GM21381 (cell line): ENCODE measurements around the gene GRIN2A.
A peak's percentile ranks its signal among the peaks of the same experiment; 100 is the strongest.

ENCODE experiments used
- ATAC-seq: cut with Tn5 transposase; IDR thresholded peaks from one replicate; pipeline ENCODE4 v1.9.1; 2021; ENCODE audit warnings: mild to moderate bottlenecking, moderate library complexity; ENCODE audit not compliant: unreplicated experiment

The GRIN2A gene

DNA sequence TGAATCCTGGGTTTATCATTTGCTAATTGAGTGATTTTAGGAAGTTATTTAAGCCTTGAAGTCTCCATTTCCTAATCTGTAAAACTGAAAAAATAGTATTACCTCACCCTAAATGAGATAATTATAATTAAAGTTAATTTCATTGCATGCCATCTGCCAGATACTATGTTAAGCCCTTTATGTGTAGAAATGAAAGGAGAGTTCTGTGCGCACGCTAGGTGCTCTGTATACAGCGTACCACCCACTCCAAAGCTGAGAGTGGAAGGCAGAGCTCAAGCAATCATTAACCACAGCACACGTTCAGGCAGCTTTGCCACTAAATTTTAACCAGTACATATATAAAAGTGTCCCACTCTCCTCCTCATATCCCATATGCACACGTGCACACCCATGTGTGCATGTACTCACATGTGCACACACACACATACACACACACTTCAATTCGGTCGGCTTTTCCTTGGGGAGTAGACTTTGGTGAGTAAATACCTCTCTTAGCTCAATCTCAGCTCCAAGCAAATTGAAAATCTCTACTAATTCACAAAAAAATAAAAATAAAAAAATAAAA is 204.8 kb downstream of the GRIN2A start:
- ATAC-seq = no peak

DNA sequence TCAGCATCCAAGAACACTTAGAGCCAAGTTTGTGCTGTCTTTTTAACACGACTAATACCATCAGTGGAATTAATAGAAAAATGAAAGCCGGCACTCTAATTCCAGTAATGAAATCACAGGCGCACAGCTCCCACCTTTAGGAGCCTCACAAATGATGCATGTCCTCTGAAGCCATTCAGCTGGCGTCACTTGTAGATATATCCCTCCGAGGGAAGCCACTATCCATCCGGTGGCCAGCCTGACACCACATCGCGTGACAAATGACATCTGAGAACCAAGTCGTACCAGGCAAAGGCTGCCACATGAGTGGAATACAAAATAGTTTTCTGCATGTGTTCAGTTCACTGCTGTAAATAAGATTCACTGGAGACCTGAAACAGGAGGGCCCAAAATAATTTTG is 205.6 kb downstream of the GRIN2A start:
- ATAC-seq = no peak

DNA sequence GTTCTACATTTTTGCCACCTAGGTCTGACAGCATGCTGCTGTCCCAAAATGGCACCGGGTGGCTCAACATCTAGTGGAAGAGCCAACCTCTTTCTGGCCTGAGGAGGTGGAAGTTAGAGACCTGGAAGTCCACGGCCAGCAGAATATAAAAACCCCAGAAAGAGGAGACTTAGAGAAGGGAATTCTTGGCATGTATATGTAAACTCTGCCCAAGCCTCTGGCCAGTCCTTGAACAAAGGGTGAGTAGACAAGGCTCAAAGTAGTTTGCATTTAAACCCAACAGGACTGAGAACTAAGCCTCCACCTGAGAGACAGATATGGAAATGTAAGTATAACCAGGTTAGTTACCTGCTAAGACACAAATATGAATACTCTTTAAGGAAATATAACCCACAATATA is 210.3 kb downstream of the GRIN2A start:
- ATAC-seq = no peak

DNA sequence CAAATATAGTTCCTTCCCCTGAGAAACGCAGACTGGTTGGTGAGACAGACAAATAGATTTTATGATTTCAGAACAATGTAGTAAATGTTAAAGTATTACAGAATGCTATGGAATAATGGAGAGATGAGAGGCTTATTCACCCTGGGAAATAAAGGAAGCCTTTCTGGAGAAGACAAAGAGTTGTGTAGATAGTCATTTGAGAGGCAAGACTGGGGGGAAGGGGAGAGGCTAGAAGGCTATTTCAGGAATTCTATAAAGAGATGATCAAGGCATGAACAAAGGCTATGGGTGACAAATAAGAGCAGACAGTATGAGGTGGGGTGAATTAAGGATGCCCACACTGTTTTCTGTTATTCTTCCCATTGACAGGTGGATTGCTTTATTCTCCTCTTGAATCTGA is 211.4 kb downstream of the GRIN2A start:
- no peak for ATAC-seq

DNA sequence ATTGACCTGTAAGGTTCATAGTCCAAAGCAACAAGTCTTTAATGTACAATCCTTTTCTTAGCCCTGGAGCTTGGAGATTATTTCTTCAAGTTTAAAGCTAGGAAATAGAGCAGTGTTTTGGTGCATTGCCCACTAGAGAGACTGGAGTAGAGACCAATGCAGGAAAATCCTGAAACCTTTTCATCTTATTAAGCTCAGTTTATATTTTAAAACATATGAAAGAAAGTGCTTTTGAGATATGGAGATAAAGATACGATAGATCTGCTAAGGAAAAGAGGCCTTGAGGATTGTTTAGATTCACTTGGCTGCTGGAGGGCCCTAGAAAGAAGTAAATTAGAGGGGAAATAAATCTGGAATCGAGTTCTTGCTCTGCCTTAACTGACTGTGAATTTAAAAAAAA is 212.0 kb downstream of the GRIN2A start:
- ATAC-seq = no peak

DNA sequence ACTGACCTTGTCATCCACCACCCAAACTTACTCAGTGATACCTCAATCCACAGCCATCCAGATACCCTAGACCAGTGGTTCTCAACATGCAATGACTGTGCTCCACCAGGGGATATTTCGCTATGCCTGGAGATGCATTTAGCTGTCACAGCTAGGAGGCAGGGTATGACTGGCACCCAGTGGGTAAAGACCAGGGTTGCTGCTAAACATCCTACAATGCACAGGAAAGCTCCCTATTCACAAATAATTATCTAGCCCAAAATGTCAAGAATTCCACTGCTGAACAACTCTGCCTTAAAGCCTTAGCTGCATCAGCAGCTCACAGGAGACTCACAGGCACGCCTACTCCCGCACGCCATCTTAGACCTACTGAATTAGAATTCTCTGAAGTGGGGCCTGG is 212.6 kb downstream of the GRIN2A start:
- ATAC-seq = no peak

DNA sequence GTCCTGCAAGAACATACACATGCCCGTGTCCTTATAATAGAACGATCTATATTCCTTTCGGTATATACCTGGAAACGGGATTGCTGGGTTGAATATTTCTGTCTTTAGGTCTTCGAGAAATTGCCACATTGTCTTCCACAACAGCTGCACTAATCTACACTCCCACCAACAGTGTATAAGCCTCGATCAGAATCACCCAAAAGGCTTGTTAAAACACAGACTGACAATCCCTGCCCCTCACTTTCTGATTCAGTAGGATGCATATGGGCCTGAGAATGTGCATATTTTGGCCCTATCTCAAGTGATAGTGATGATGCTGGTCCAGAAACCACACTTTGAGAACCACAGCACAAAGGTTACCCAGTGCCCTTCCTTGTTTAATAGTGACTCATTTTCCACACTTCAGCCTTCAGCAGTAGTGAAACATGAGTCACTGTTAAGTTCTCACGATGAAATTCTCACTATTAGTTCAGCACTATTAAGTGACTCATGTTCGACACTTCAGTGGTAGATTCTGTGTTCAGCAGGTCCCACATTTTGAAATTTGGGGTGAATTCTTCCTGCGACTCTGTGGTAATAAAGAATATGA is 215.6 kb downstream of the GRIN2A start:
- peak; percentile 61 for ATAC-seq

DNA sequence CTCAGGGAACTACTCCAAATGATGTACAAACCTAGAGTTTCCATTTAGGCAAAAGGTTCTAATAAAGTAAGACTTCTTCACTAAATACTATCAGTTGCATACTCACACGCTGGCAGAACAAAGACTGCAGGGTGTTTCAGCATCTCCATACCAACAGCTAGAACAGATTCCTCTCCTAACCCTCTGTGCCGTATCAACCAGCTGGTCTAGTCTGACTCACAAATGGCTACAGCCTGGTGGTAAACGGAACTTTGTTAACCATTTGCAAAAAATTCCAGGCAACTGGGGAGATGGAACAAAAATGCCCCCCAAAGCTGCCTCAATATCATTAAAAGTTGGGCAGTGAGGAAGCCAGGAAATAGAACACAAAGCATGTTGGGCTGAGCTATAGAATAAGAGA is 217.1 kb downstream of the GRIN2A start:
- ATAC-seq = no peak

DNA sequence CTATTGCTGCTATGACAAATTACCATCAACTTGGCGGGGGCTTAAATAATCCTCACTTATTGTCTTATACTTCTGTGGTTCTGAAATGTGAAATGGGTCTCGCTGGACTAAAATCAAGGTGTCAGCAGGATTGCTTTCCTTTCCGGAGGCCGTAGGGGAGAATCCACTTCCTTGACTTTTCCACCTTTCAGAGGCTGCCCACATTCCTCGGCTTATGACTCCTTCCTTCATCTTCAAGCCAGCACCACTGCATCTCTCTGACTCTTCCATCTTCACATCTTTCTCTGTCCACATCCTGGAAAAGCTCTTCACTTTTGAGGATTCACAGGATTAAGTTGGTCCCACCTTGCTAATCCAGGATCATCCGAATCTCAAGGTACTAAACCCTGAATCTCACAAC is 217.8 kb downstream of the GRIN2A start:
- ATAC-seq = no peak

DNA sequence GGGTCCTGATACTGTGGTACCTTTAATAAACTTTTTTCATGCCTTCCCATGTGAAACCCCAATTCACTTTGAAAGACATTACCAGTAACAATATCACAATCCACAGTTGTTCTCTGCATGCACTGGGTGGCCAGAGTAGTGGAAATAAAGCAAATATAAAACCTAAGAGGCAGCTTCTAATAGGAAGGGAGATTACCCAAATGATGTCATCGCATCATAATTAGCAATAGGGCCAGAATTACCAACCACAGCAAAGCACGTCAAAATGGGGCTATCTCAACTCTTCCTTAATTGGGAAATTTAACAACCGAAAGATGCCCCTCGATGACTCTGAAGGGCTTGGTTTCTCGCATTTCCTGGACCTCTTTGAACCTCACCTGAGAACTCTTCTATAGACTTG is 224.8 kb downstream of the GRIN2A start:
- ATAC-seq = no peak

DNA sequence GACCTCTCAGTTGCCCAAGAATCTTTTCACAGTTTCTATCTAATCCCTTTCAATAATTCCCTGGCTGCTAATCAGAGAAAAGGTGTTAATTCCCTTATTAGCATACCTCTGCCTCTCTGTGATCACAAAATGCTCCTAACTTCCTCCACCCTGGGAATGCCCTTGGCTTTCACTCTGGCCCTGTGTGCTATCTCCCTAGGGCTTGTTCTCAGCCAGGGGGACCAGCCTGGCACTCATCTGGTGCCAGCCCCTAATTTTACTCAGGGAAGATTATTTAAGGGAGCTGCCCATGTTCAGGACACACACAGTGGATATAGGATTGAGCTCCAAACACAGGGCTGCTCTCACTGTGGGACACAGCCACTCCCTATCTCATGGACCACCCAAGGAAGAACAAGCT is 225.2 kb downstream of the GRIN2A start:
- ATAC-seq = no peak

DNA sequence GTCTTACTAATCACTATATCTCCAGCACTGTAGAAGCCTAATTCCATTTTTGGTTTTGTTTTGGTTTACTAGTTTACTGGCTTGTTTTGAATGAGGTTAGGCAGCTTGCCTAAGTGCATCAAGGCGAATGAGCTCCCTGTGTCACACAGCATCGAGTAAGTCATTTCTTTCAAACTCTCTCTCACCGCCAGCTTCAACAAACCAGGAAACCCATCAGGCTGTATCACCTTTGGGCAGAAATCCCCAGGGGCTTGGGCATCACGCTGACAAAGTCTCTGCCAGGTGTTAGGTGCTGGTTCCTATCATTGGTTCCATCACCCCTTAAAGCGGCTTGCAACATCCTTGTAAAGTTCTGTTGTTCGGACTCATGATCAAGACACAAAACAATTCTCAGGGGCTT is 226.6 kb downstream of the GRIN2A start:
- ATAC-seq = no peak

DNA sequence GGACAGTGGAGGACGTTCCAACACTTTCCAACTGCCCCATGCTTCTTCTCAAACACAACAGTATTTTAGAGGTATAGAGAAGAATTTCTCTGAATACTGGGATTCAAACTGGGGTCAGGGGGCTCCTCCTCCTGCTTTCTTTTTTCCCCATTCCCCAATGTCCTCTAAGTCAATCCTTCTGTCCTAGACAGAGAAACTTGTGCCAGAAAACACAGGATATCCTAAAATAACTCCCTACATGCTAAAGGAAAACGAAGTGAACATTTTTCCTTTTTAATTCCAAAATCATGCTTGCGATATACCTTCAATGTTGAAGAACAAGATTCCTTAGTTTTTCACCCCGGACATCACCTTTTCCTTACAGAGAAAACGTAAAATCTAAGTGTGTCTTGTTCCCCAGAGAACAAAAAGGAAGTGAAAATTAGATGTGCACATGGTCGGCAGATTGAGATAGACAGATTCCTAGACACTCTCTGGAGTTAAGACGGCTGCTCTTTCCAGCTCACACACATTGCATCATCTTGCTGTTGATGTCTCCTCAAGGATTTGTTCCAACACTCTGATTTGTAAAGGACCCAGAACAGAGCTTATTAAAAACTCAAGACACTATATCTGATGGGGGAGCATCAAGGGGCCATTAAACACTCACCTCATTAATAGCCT is 228.2 kb downstream of the GRIN2A start:
- ATAC-seq = no peak

DNA sequence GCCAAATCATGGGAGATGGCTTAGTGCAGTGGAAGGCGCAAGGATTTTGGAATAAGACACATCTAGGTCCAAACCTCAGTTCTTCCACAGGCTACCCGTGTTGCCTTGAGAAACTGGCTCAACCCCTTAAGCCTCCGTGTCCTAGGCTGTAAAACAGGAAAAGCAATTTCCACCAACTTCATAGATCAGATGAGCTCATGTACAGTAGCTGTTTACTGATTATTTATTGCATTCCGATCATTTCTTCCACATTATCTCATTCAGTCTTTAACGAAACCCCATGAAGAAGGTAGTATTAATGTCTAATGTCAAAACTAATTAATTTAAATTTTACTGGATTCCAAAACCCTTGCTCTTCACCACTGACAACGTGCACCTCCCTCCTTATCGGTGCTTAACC is 231.6 kb downstream of the GRIN2A start:
- no peak for ATAC-seq

DNA sequence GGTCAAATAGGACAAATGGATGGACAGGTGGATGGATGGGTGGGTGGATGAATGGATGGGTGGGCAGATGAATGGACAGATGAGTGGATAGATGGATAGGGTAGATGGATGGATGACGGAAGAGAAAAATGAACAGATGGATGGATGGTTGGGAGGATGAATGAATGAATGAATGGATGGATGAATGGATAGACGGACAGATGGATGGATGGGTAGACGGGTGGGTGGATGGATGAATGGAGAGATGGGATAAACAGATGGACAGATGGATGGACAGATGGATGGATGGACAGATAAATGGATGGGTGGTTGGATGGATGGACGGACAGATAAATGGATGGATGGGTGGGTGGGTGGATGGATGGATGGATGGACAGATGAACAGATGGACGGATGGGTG is 232.8 kb downstream of the GRIN2A start:
- ATAC-seq = no peak

DNA sequence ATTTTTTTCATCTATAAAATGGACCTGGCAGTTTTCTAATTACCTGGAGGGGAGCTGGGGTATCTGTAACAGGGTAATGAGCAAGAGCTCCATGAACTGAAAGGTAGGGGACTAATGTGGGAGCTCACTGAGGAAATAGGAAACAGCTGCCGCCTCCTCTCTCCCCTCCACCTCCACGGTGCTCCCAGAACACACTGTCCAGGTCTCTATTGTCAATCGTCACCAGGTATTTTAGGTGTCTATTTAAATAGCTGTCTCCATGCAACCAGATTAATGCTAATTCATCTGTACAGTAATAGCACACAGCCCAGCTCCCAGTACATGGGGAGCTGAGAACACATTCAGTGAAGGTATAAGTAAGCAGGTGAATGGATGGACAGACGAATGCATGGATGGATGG is 233.3 kb downstream of the GRIN2A start:
- ATAC-seq = no peak

DNA sequence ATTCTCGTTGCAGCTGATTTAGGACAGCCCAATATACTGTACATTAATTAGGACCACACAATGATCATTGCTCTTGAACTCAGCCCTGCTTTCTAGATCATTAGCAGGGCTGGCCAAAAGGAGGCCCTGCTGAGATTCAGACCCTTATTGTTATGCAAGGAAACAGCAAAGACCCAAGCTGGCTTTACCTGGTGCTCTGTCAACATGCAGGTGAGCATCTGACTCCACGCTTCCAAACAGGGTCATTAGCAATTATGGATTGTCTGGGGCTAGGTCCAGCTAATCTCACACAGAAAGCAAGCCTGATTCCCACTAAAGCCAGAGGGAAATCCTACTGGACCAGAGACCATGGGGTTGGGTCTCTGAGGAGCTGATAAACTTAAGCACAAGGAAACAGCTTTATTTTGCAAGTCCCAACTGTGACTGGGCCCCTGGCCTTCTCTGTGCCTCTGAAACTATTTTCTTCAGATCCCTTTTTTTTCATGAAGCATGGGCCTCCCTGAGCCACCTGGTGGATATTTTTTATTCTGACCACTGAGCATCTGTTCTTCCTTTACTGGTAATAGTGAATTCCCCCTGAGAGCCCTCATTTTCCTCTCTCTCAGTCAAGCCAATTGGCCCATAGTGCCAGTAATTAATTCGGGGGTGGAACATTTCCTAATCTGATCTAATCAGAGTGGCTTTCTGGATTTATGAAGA is 236.1 kb downstream of the GRIN2A start:
- no peak for ATAC-seq

DNA sequence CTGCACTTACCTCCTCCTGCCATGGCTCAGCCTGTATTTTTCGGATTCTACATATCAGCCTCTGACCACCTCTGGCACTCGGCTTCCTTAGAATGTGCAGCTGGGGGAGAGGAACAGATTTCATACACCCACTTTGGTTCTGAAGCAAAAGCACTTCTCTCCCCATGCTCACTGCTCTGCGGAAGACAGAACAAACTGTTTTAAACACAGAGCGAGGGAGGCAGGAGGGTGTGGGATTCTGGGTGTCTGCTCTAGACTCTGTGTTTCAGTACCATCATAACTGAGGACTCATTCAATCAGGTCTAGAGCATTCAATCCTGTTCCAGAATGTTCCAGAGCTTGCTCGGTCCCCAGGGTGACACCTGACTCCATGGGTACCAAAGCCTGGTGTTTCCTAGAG is 239.1 kb downstream of the GRIN2A start:
- no peak for ATAC-seq

DNA sequence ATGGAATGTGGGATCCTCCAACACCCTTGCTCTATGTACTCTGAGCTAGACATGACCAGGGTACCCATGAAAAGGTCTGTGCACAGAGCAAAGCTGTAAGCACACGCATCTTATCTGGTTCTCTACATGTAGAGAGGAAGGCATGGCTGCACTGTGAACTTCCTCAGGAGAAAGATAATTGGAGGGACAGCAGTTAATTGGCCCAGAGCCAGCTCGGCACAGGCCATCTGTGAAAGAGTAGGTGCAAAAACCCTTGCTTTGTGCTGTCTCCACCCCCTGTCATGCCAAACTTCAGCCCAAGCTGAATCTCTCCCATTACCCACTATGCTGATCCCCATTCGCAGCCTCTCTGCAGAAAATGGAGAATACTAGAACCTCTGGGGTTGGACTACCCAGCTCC is 241.0 kb downstream of the GRIN2A start:
- no peak for ATAC-seq

DNA sequence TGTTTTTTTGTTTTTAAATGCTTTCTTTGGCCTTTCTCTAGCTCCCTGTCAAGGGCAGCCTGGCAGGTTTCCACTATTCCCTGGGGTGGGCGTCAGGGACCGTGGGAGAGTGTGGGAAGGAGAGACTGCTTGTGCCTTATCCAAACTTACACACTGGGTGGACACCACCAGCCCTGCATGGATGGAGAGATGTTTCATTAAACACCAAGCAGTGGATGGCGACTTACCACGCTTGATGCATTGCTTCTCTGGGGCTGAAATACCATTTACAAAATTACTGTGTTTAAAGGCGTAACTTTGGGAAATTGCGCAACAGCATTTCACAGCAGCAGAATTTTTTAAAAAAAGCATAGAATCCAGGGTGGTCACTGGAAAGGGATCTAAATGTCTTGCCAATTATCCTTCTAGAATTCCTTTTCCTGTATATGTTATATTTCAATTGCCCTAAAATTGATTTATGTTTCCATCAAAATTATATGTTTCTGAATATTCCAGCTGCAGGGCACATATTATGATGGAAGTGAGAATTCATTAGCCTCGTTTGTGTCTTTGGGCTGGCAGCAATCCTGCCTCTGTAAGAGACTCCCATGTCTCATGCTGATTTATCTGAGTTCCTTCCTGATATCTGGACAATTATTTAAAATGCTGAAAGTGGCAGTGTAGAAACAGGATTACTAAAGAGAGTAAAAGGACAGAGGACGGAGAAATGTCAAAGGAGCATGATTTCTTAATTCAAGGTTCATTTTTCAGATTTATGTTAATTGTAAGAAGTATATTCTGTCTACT is 247.3 kb downstream of the GRIN2A start:
- no peak for ATAC-seq

DNA sequence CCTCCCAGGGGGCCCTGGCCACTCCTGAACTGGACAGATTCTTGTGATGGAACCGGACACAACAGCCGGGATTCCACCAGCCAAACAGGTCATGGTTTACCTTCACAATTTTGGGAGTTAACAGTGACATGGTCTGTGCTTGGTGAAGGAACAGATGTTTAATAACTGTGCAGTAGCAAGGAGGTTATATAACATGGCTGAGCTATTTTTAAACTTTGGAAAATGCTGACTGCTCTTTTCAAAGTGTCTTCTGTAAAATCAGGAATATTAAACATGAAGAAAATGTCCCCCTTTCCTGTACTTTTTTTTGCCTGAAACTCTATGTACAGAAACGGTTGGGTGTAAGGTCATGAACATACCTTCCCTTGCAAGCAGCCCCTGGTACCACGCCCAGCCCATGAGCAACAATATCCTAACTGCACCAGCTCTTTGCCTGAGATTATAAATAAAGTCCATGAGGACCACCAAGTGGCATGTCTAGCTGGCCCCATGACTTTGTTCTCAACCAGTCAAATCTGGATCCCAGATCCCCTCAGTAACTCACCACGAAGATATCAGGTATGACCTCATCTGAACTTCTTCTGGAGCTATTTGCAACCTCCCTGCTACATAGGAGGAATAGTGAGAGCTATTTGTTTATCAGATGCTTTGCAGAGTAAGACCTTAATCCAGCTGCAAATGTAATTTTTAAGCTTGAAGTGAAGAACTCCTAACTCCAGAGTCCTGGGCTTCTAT is 249.1 kb downstream of the GRIN2A start:
- ATAC-seq = no peak
